ENCODE measurements around the gene VSIR. TPM values are rescaled to one million over a fixed set of nuclear protein-coding genes. Genes with fewer than 3 reads are reported as not detected.
A peak's percentile ranks its signal among the peaks of the same experiment; 100 is the strongest.

Gene VSIR
- 10 to 100 TPM; 59.6 to 61.4 TPM for total RNA-seq
- 349 TPM for polyA plus RNA-seq

GRCh38 chr10:71773221-71773971 lies at the start of gene VSIR:
TSS of gene VSIR (minus strand) at chr10:71773520. CDS start at chr10:71773439, 81 bp downstream.
- Histone ChIP-seq H3K36me3 (ENCODE audit: insufficient read depth, low read length) (peaks cover 8% of the 10 kb centered on the region), H3K27ac (ENCODE audit: low read depth, low read length) (peak within 1 kb of the TSS; percentile 80), H3K9me3 (ENCODE audit: low read length) (no peaks in the 10 kb centered on the region), H3K4me1 (ENCODE audit: insufficient read depth, low read length) (peaks cover 67% of the 10 kb centered on the region), H3K4me3 (ENCODE audit: low read length) (peak within 1 kb of the TSS; percentile 94), H3K27me3 (ENCODE audit: insufficient read depth, low read length, poor library complexity, severe bottlenecking) (no peaks in the 10 kb centered on the region)
- ChIA-PET POLR2A (interaction anchor here (0.6 to 4.6 kb wide), 17 partner anchors 10 to 397 kb away, joined by 3 to 42 read pairs (median 5); partner anchors contain the start of gene PSAP), CTCF (interaction anchor here (0.6 to 8.0 kb wide), 34 partner anchors 9 to 803 kb away, joined by 3 to 122 read pairs (median 5); partner anchors contain the start of genes C10orf105 and PSAP)
- DNase-seq: peak; percentile 89 to 98 (median 94)
- Mint-ChIP-seq H3K27me3 (no peaks in the 10 kb centered on the region), H3K4me1 (peaks cover 66 to 83% (median 69%) of the 10 kb centered on the region in 3 donors), H3K9me3 (peaks cover 0 to 2% (median 0%) of the 10 kb centered on the region in 5 donors), H3K36me3 (peaks cover 0 to 30% (median 8%) of the 10 kb centered on the region in 3 donors), H3K4me3 (peak within 1 kb of the TSS; percentile 79 to 98 (median 92)), H3K27ac (peak within 1 kb of the TSS; percentile 93 to 98 (median 96))

- no peak overlapping the region for H3K4me3 ChIP-seq (ENCODE audit: low read length)
- no peaks in the 10 kb centered on the region for H3K27me3 Mint-ChIP-seq
- peak overlapping the region in 1 of 7 donors; percentile 25 for H3K4me3 Mint-ChIP-seq
- no peak overlapping the region for H3K27ac ChIP-seq (ENCODE audit: low read depth, low read length)
- ChIA-PET CTCF (interaction anchor here (0.7 to 1.5 kb wide), 4 partner anchors 9 to 73 kb away, joined by 3 to 5 read pairs (median 4); no protein-coding TSS in a partner anchor), POLR2A (no interaction called here)
- no peak for DNase-seq
- no peaks in the 10 kb centered on the region for H3K4me1 ChIP-seq (ENCODE audit: insufficient read depth, low read length)
- no peaks in the 10 kb centered on the region for H3K27me3 ChIP-seq (ENCODE audit: insufficient read depth, low read length, poor library complexity, severe bottlenecking)
- H3K36me3 Mint-ChIP-seq: peaks cover 0 to 97% (median 30%) of the 10 kb centered on the region in 3 donors
- H3K36me3 ChIP-seq (ENCODE audit: insufficient read depth, low read length): peaks cover 80% of the 10 kb centered on the region
- H3K27ac Mint-ChIP-seq: peak overlapping the region in 7 of 8 donors; percentile 17 to 92 (median 47)
- no peaks in the 10 kb centered on the region for H3K9me3 ChIP-seq (ENCODE audit: low read length)
- H3K9me3 Mint-ChIP-seq: no peaks in the 10 kb centered on the region
- H3K4me1 Mint-ChIP-seq: peaks cover 7 to 11% (median 7%) of the 10 kb centered on the region in 3 donors
These were observed 48.8 kb upstream of the VSIR start for GRCh38 chr10:71821909-71822763.

- Histone ChIP-seq H3K4me1 (ENCODE audit: insufficient read depth, low read length) (no peaks in the 10 kb centered on the region), H3K36me3 (ENCODE audit: insufficient read depth, low read length) (peaks cover 71% of the 10 kb centered on the region), H3K27me3 (ENCODE audit: insufficient read depth, low read length, poor library complexity, severe bottlenecking) (no peaks in the 10 kb centered on the region), H3K9me3 (ENCODE audit: low read length) (no peaks in the 10 kb centered on the region), H3K27ac (ENCODE audit: low read depth, low read length) (no peak overlapping the region), H3K4me3 (ENCODE audit: low read length) (no peak overlapping the region)
- H3K4me3 Mint-ChIP-seq: no peak overlapping the region
- CTCF ChIA-PET: no interaction called here
- POLR2A ChIA-PET: no interaction called here
- peak overlapping the region in 2 of 8 donors; percentile 14 to 36 for H3K27ac Mint-ChIP-seq
- no peaks in the 10 kb centered on the region for H3K27me3 Mint-ChIP-seq
- peaks cover 7 to 11% (median 7%) of the 10 kb centered on the region in 3 donors for H3K4me1 Mint-ChIP-seq
- no peaks in the 10 kb centered on the region for H3K9me3 Mint-ChIP-seq
- H3K36me3 Mint-ChIP-seq: peaks cover 0 to 99% (median 33%) of the 10 kb centered on the region in 3 donors
- no peak for DNase-seq
These were observed 47.6 kb upstream of the VSIR start for GRCh38 chr10:71820966-71821365.

- H3K27ac ChIP-seq (ENCODE audit: low read depth, low read length): no peak overlapping the region
- CTCF ChIA-PET: no interaction called here
- H3K4me1 ChIP-seq (ENCODE audit: insufficient read depth, low read length): no peaks in the 10 kb centered on the region
- peaks cover 0 to 99% (median 32%) of the 10 kb centered on the region in 3 donors for H3K36me3 Mint-ChIP-seq
- H3K27ac Mint-ChIP-seq: no peak overlapping the region
- no peak overlapping the region for H3K4me3 ChIP-seq (ENCODE audit: low read length)
- no peaks in the 10 kb centered on the region for H3K9me3 Mint-ChIP-seq
- no peaks in the 10 kb centered on the region for H3K27me3 Mint-ChIP-seq
- POLR2A ChIA-PET: no interaction called here
- peaks cover 7 to 11% (median 7%) of the 10 kb centered on the region in 3 donors for H3K4me1 Mint-ChIP-seq
- H3K9me3 ChIP-seq (ENCODE audit: low read length): no peaks in the 10 kb centered on the region
- no peak overlapping the region for H3K4me3 Mint-ChIP-seq
- H3K36me3 ChIP-seq (ENCODE audit: insufficient read depth, low read length): peaks cover 61% of the 10 kb centered on the region
- no peak for DNase-seq
- H3K27me3 ChIP-seq (ENCODE audit: insufficient read depth, low read length, poor library complexity, severe bottlenecking): no peaks in the 10 kb centered on the region
These were observed 46.7 kb upstream of the VSIR start for GRCh38 chr10:71819985-71820384.

- H3K36me3 ChIP-seq (ENCODE audit: insufficient read depth, low read length): peaks cover 57% of the 10 kb centered on the region
- no peaks in the 10 kb centered on the region for H3K27me3 Mint-ChIP-seq
- H3K9me3 ChIP-seq (ENCODE audit: low read length): no peaks in the 10 kb centered on the region
- POLR2A ChIA-PET: no interaction called here
- H3K27me3 ChIP-seq (ENCODE audit: insufficient read depth, low read length, poor library complexity, severe bottlenecking): no peaks in the 10 kb centered on the region
- H3K36me3 Mint-ChIP-seq: peaks cover 0 to 97% (median 32%) of the 10 kb centered on the region in 3 donors
- no peaks in the 10 kb centered on the region for H3K4me1 ChIP-seq (ENCODE audit: insufficient read depth, low read length)
- no peak overlapping the region for H3K4me3 ChIP-seq (ENCODE audit: low read length)
- peaks cover 7 to 11% (median 7%) of the 10 kb centered on the region in 3 donors for H3K4me1 Mint-ChIP-seq
- H3K27ac ChIP-seq (ENCODE audit: low read depth, low read length): no peak overlapping the region
- H3K27ac Mint-ChIP-seq: no peak overlapping the region
- no peak overlapping the region for H3K4me3 Mint-ChIP-seq
- no peak for DNase-seq
- CTCF ChIA-PET: no interaction called here
- no peaks in the 10 kb centered on the region for H3K9me3 Mint-ChIP-seq
These were observed 46.1 kb upstream of the VSIR start for GRCh38 chr10:71819441-71819861.

GRCh38 chr10:71818674-71819260 lies 45.4 kb upstream of the VSIR start:
- Histone ChIP-seq H3K4me3 (ENCODE audit: low read length) (no peak overlapping the region), H3K36me3 (ENCODE audit: insufficient read depth, low read length) (peaks cover 53% of the 10 kb centered on the region), H3K9me3 (ENCODE audit: low read length) (no peaks in the 10 kb centered on the region), H3K27ac (ENCODE audit: low read depth, low read length) (no peak overlapping the region), H3K27me3 (ENCODE audit: insufficient read depth, low read length, poor library complexity, severe bottlenecking) (no peaks in the 10 kb centered on the region), H3K4me1 (ENCODE audit: insufficient read depth, low read length) (no peaks in the 10 kb centered on the region)
- Mint-ChIP-seq H3K4me3 (no peak overlapping the region), H3K36me3 (peaks cover 0 to 91% (median 32%) of the 10 kb centered on the region in 3 donors), H3K9me3 (no peaks in the 10 kb centered on the region), H3K4me1 (peaks cover 7 to 11% (median 7%) of the 10 kb centered on the region in 3 donors), H3K27me3 (no peaks in the 10 kb centered on the region), H3K27ac (no peak overlapping the region)
- CTCF ChIA-PET: no interaction called here
- DNase-seq: no peak
- POLR2A ChIA-PET: no interaction called here

GRCh38 chr10:71817831-71818655 lies 44.7 kb upstream of the VSIR start:
- H3K9me3 ChIP-seq (ENCODE audit: low read length): no peaks in the 10 kb centered on the region
- ChIA-PET CTCF (no interaction called here), POLR2A (no interaction called here)
- H3K9me3 Mint-ChIP-seq: no peaks in the 10 kb centered on the region
- no peak overlapping the region for H3K4me3 Mint-ChIP-seq
- DNase-seq: no peak
- no peak overlapping the region for H3K27ac ChIP-seq (ENCODE audit: low read depth, low read length)
- peaks cover 7 to 11% (median 7%) of the 10 kb centered on the region in 3 donors for H3K4me1 Mint-ChIP-seq
- no peaks in the 10 kb centered on the region for H3K4me1 ChIP-seq (ENCODE audit: insufficient read depth, low read length)
- H3K27me3 Mint-ChIP-seq: no peaks in the 10 kb centered on the region
- H3K36me3 ChIP-seq (ENCODE audit: insufficient read depth, low read length): peaks cover 45% of the 10 kb centered on the region
- peak overlapping the region in 1 of 8 donors; percentile 38 for H3K27ac Mint-ChIP-seq
- no peak overlapping the region for H3K4me3 ChIP-seq (ENCODE audit: low read length)
- no peaks in the 10 kb centered on the region for H3K27me3 ChIP-seq (ENCODE audit: insufficient read depth, low read length, poor library complexity, severe bottlenecking)
- peaks cover 0 to 86% (median 29%) of the 10 kb centered on the region in 3 donors for H3K36me3 Mint-ChIP-seq

Data from CD8-positive, alpha-beta memory T cell (primary cell).